MM.1S (cell line): ENCODE data around the gene TMEM125.

Experiments
- EZH2 ChIP-seq: fragments of 300-600 bp; sonication (generic); optimal IDR thresholded peaks from 2 replicates; pipeline ENCODE3; 2017; ENCODE audit warnings: low read depth, mild to moderate bottlenecking, antibody characterized with exemption, low read length, mixed read lengths
- TF ChIP-seq, protein P1 (sequence below): fragments of 300-600 bp; sonication (generic); IDR thresholded peaks from 2 replicates; pipeline ENCODE4 v1.5.1; 2016; ENCODE audit warnings: antibody characterized with exemption, low read length, mixed read lengths

DNA sequence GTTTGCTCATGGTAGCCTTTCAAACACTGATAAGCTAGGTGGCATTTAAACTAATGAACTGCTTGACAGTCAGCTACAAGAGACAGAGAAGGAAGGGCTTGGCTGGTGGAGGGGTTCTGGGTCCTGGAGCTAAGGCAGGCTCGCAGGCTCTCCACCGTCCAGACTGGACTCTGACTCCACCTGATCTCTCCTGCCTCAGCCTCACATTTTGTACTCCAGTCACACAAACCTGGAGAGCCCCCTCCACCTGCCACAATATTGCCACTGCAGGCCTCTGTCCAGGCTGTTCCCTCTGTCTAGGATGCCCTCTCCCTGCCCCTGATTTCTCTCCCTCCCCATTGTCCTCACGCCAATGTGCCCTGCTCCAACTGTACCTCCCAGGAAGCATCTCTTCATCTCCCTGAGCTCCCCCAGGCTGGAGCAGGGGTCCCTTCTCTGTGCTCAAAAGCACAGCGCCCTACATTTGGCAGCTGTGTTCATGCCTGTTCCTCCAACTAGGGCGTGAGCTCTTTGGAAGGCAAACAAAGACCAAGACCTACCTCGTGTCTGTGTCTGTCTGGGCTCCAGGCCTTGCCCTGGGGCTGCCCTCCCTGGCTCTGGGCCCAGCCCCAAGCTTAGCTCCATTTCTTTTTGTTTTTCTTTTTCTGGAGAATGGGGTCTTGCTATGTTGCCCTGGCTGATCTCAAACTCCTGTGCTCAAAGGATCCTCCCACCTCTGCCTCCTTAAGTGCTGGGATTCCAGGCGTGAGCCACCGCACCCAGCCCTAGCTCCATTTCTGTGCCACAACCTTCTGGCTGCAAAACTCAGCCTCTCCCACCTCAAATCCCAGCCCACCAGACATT, 33.9 kb downstream of the TMEM125 start:
- TF ChIP-seq, protein P1, sequence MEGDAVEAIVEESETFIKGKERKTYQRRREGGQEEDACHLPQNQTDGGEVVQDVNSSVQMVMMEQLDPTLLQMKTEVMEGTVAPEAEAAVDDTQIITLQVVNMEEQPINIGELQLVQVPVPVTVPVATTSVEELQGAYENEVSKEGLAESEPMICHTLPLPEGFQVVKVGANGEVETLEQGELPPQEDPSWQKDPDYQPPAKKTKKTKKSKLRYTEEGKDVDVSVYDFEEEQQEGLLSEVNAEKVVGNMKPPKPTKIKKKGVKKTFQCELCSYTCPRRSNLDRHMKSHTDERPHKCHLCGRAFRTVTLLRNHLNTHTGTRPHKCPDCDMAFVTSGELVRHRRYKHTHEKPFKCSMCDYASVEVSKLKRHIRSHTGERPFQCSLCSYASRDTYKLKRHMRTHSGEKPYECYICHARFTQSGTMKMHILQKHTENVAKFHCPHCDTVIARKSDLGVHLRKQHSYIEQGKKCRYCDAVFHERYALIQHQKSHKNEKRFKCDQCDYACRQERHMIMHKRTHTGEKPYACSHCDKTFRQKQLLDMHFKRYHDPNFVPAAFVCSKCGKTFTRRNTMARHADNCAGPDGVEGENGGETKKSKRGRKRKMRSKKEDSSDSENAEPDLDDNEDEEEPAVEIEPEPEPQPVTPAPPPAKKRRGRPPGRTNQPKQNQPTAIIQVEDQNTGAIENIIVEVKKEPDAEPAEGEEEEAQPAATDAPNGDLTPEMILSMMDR: no peak
- TF ChIP-seq EZH2: no peak
